GDM1 (cell line): ENCODE data around the gene NLRC4.
"Not testable (repeated sequence)": the region's sequence is repeated elsewhere in the genome, so short reads cannot be mapped to it uniquely, and the experiment has no call there.

Experiments used
- DNase-seq: peaks from one replicate; lab custom pipeline; 2025; lab: John Stamatoyannopoulos, UW

Gene NLRC4

GRCh38 chr2:32264422-32265105 lies at the start of gene NLRC4:
Gene NLRC4 (minus strand): TSS chr2:32264886. CDS start chr2:32256775, 8,111 bp downstream.
- peak; percentile 43 for DNase-seq

- DNase-seq: no peak
Observed at GRCh38 chr2:32310577-32310976, 45.9 kb upstream of the NLRC4 start.

- DNase-seq: not testable (repeated sequence)
Observed at GRCh38 chr2:32293966-32294562, 29.4 kb upstream of the NLRC4 start.

GRCh38 chr2:32293493-32293892 lies 28.8 kb upstream of the NLRC4 start:
- not testable (repeated sequence) for DNase-seq

GRCh38 chr2:32291746-32292145 lies 27.1 kb upstream of the NLRC4 start:
- no peak for DNase-seq

- no peak for DNase-seq
Observed at GRCh38 chr2:32290000-32290339, 25.3 kb upstream of the NLRC4 start.

GRCh38 chr2:32289165-32289999 lies 24.7 kb upstream of the NLRC4 start:
- no peak for DNase-seq

GRCh38 chr2:32284321-32284720 lies 19.6 kb upstream of the NLRC4 start:
- DNase-seq: no peak

- DNase-seq: no peak
Observed at GRCh38 chr2:32278478-32278853, 13.8 kb upstream of the NLRC4 start.

GRCh38 chr2:32277674-32278477 lies 13.2 kb upstream of the NLRC4 start, which contains the start of gene YIPF4:
Gene YIPF4 (plus strand): TSS chr2:32277904. CDS start chr2:32278156, 252 bp downstream.
- DNase-seq: peak; percentile 79

GRCh38 chr2:32277363-32277673 lies 12.6 kb upstream of the NLRC4 start:
- no peak for DNase-seq

GRCh38 chr2:32275790-32276189 lies 11.1 kb upstream of the NLRC4 start:
- not testable (repeated sequence) for DNase-seq

GRCh38 chr2:32274289-32274688 lies 9.6 kb upstream of the NLRC4 start:
- DNase-seq: no peak

- DNase-seq: no peak
Observed at GRCh38 chr2:32272279-32272678, 7.6 kb upstream of the NLRC4 start.

GRCh38 chr2:32271063-32271462 lies 6.4 kb upstream of the NLRC4 start:
- DNase-seq: no peak

GRCh38 chr2:32262105-32262504 lies 2.6 kb downstream of the NLRC4 start:
- DNase-seq: peak; percentile 58

- DNase-seq: no peak
Observed at GRCh38 chr2:32260376-32260775, 4.3 kb downstream of the NLRC4 start.

GRCh38 chr2:32258242-32258641 lies 6.4 kb downstream of the NLRC4 start:
- DNase-seq: no peak

- no peak for DNase-seq
Observed at GRCh38 chr2:32250290-32250689, 14.4 kb downstream of the NLRC4 start.

- no peak for DNase-seq
Observed at GRCh38 chr2:32249731-32250236, 14.9 kb downstream of the NLRC4 start.

GRCh38 chr2:32248299-32248698 lies 16.4 kb downstream of the NLRC4 start:
- DNase-seq: no peak

- no peak for DNase-seq
Observed at GRCh38 chr2:32246911-32247310, 17.8 kb downstream of the NLRC4 start.
